ENCODE measurements around the gene CEP112. TPM values are rescaled to one million over a fixed set of nuclear protein-coding genes. Genes with fewer than 3 reads are reported as not detected.

Gene CEP112
- total and polyA plus RNA-seq, 2 experiments from 2014 or later = 4.0 to 4.3 TPM

GRCh38 chr17:65953316-65954147 lies 238.4 kb downstream of the CEP112 start:
- Mint-ChIP-seq H3K9me3 (peaks cover 8% of the 10 kb centered on the region; the same call in 2 of the 3 replicates), H3K27ac (no peak overlapping the region), H3K27me3 (ENCODE audit: insufficient read depth, low read depth, poor library complexity) (no peaks in the 10 kb centered on the region), H3K4me3 (no peak overlapping the region), H3K36me3 (ENCODE audit: low read depth) (no peaks in the 10 kb centered on the region; the same call in 2 of the 3 replicates), H3K4me1 (peaks cover 6% of the 10 kb centered on the region; the same call in 2 of the 3 replicates)
- no peak for TF ChIP-seq EZH2phosphoT487 (IDR thresholded peaks at IDR 0.05; ENCODE audit: unreplicated experiment)
- TF ChIP-seq, protein P1, sequence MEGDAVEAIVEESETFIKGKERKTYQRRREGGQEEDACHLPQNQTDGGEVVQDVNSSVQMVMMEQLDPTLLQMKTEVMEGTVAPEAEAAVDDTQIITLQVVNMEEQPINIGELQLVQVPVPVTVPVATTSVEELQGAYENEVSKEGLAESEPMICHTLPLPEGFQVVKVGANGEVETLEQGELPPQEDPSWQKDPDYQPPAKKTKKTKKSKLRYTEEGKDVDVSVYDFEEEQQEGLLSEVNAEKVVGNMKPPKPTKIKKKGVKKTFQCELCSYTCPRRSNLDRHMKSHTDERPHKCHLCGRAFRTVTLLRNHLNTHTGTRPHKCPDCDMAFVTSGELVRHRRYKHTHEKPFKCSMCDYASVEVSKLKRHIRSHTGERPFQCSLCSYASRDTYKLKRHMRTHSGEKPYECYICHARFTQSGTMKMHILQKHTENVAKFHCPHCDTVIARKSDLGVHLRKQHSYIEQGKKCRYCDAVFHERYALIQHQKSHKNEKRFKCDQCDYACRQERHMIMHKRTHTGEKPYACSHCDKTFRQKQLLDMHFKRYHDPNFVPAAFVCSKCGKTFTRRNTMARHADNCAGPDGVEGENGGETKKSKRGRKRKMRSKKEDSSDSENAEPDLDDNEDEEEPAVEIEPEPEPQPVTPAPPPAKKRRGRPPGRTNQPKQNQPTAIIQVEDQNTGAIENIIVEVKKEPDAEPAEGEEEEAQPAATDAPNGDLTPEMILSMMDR (conservative IDR thresholded peaks at IDR 0.05; ENCODE audit: low read depth in 2 of 2) = peak; percentile 19 to 24; a peak in 2 of 4 replicates
- Histone ChIP-seq H3K9me2 (ENCODE audit: insufficient read depth) (no peaks in the 10 kb centered on the region; the same call in 1 of the 2 replicates), H3K36me3 (ENCODE audit: insufficient read depth) (no peaks in the 10 kb centered on the region), H3K27me3 (ENCODE audit: insufficient read depth) (no peaks in the 10 kb centered on the region), H3K4me3 (no peak overlapping the region), H3K79me2 (replicated peaks; ENCODE audit: insufficient read depth) (no peaks in the 10 kb centered on the region), H4K20me1 (replicated peaks; ENCODE audit: insufficient read depth) (no peaks in the 10 kb centered on the region), H3K4me1 (ENCODE audit: insufficient read depth) (no peaks in the 10 kb centered on the region), H3K4me2 (no peak overlapping the region), H2AFZ (no peak overlapping the region), H3K27ac (ENCODE audit: low read depth) (no peak overlapping the region), H3F3A (replicated peaks; ENCODE audit: low read depth) (no peaks in the 10 kb centered on the region)
- ATAC-seq = peak; percentile 55
- peak; percentile 28 for DNase-seq (ENCODE audit: low spot score)

DNA sequence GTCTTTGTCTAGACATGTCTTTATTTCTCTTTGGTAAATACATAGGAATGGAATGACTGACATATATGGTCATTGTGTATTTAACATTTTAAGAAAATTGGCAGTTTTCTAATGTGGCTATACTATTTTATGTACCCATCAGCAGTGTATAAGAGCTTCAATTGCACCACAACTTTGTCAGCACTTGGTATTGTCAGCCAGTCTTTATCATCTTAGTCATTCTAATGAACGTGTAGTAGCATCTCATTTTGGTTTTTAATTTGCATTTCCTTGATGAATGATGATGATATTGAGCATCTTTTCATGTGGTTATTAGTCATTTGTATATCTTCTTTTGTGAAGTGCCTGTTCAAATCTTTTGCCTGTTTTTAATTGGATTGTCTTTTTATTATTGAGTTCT lies 239.3 kb downstream of the CEP112 start:
- no peaks in the 10 kb centered on the region for H3K36me3 ChIP-seq (ENCODE audit: insufficient read depth)
- Mint-ChIP-seq H3K4me1 (peaks cover 6% of the 10 kb centered on the region; the same call in 2 of the 3 replicates), H3K27ac (no peak overlapping the region), H3K27me3 (ENCODE audit: insufficient read depth, low read depth, poor library complexity) (no peaks in the 10 kb centered on the region), H3K4me3 (no peak overlapping the region), H3K9me3 (peaks cover 4% of the 10 kb centered on the region; the same call in 2 of the 3 replicates), H3K36me3 (ENCODE audit: low read depth) (no peaks in the 10 kb centered on the region; the same call in 2 of the 3 replicates)
- no peaks in the 10 kb centered on the region for H3K4me1 ChIP-seq (ENCODE audit: insufficient read depth)
- no peak overlapping the region for H3K4me2 ChIP-seq
- H3K27me3 ChIP-seq (ENCODE audit: insufficient read depth) = no peaks in the 10 kb centered on the region
- TF ChIP-seq, protein P1 (conservative IDR thresholded peaks at IDR 0.05; ENCODE audit: low read depth in 2 of 2) = no peak
- no peak overlapping the region for H2AFZ ChIP-seq
- H3K9me2 ChIP-seq (ENCODE audit: insufficient read depth) = no peaks in the 10 kb centered on the region; the same call in 1 of the 2 replicates
- no peak overlapping the region for H3K4me3 ChIP-seq
- no peak overlapping the region for H3K27ac ChIP-seq (ENCODE audit: low read depth)
- H3K79me2 ChIP-seq (replicated peaks; ENCODE audit: insufficient read depth) = no peaks in the 10 kb centered on the region
- no peaks in the 10 kb centered on the region for H3F3A ChIP-seq (replicated peaks; ENCODE audit: low read depth)
- DNase-seq (ENCODE audit: low spot score) (no peak), ATAC-seq (no peak)
- H4K20me1 ChIP-seq (replicated peaks; ENCODE audit: insufficient read depth) = no peaks in the 10 kb centered on the region

GRCh38 chr17:65952015-65952414 lies 239.9 kb downstream of the CEP112 start:
- peaks cover 4% of the 10 kb centered on the region; the same call in 2 of the 3 replicates for H3K9me3 Mint-ChIP-seq
- H3K4me3 Mint-ChIP-seq = no peak overlapping the region
- H3K27me3 ChIP-seq (ENCODE audit: insufficient read depth) = no peaks in the 10 kb centered on the region
- no peak for ATAC-seq
- H3K27ac Mint-ChIP-seq = no peak overlapping the region
- no peaks in the 10 kb centered on the region; the same call in 1 of the 2 replicates for H3K9me2 ChIP-seq (ENCODE audit: insufficient read depth)
- no peaks in the 10 kb centered on the region for H3K36me3 ChIP-seq (ENCODE audit: insufficient read depth)
- H2AFZ ChIP-seq = no peak overlapping the region
- H4K20me1 ChIP-seq (replicated peaks; ENCODE audit: insufficient read depth) = no peaks in the 10 kb centered on the region
- peaks cover 6% of the 10 kb centered on the region; the same call in 2 of the 3 replicates for H3K4me1 Mint-ChIP-seq
- DNase-seq (ENCODE audit: low spot score) = no peak
- H3F3A ChIP-seq (replicated peaks; ENCODE audit: low read depth) = no peaks in the 10 kb centered on the region
- H3K36me3 Mint-ChIP-seq (ENCODE audit: low read depth) = no peaks in the 10 kb centered on the region; the same call in 2 of the 3 replicates
- no peak overlapping the region for H3K27ac ChIP-seq (ENCODE audit: low read depth)
- H3K4me1 ChIP-seq (ENCODE audit: insufficient read depth) = no peaks in the 10 kb centered on the region
- no peaks in the 10 kb centered on the region for H3K27me3 Mint-ChIP-seq (ENCODE audit: insufficient read depth, low read depth, poor library complexity)
- H3K4me3 ChIP-seq = no peak overlapping the region
- H3K79me2 ChIP-seq (replicated peaks; ENCODE audit: insufficient read depth) = no peaks in the 10 kb centered on the region
- no peak overlapping the region for H3K4me2 ChIP-seq
- TF ChIP-seq NANOG (IDR thresholded peaks at IDR 0.05; ENCODE audit: borderline replicate concordance) (no peak), ZNF331 (CRISPR knock-in tag; IDR thresholded peaks at IDR 0.05; ENCODE audit: low read depth) (no peak), STAT1 (IDR thresholded peaks at IDR 0.05; ENCODE audit: unreplicated experiment) (no peak), POLR2AphosphoS5 (IDR thresholded peaks at IDR 0.05; ENCODE audit: low read depth) (no peak)
